ENCODE measurements around the gene STKLD1. TPM values are rescaled to one million over a fixed set of nuclear protein-coding genes. Genes with fewer than 3 reads are reported as not detected.

The STKLD1 gene
- total RNA-seq, 3 donors from 2014 or later = 0.16 to 0.42 TPM; not detected in 1

DNA sequence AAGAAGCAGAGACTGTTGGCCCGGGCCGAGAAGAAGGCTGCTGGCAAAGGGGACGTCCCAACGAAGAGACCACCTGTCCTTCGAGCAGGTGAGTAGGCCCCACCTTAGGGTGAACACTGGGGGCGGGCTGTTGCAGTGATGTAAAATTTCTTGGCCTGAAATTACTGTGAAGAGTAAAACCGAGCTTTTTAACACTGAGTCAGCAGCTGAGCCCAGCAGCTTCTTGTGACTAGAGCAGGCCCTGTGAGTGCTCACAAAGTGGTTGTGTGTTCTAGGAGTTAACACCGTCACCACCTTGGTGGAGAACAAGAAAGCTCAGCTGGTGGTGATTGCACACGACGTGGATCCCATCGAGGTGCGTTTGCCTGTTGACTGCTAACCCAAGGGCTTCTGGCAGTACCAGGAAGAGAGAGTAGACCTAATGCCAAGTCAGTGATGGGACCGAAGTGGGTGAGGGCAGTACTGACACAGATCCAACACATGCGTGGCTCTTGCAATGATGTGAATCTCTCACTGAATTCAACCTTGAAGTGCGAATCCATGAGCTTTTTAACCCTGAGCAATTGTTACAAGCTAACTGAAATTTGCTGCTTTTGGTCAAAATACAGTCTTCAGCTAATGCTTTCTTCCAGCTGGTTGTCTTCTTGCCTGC, 26.1 kb upstream of the STKLD1 start:
- H3K36me3 Mint-ChIP-seq (ENCODE audit: insufficient read depth) = peaks cover 52% of the 10 kb centered on the region

DNA sequence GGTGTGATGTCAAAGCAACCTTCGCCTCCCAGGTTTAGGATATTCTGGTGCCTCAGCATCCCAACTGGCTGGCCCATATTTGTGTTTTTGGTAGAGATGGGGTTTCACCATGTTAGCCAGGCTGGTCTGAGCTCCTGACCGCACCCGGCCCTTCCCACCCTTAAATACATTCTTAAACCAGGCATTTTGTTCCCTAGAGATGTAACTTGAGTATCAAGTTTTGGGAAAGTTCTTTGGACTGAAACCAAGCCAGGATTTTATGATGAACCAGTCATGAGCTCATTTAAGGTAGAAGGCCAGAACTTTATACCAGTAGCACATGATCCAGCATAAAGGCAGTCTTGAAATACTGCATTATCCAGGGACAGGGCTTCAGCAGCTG, 24.6 kb upstream of the STKLD1 start:
- Mint-ChIP-seq H3K36me3 (ENCODE audit: insufficient read depth) (peaks cover 48% of the 10 kb centered on the region), H3K4me1 (ENCODE audit: low read depth) (peaks cover 45% of the 10 kb centered on the region), H3K4me3 (no peak overlapping the region), H3K27me3 (ENCODE audit: low read depth) (no peaks in the 10 kb centered on the region), H3K9me3 (no peaks in the 10 kb centered on the region)
- DNase-seq = no peak
- ATAC-seq = no peak

More for the DNA sequence above, 26.1 kb upstream of the STKLD1 start:
- no peak for DNase-seq
- Mint-ChIP-seq H3K27me3 (ENCODE audit: low read depth) (no peaks in the 10 kb centered on the region), H3K9me3 (no peaks in the 10 kb centered on the region), H3K4me3 (peak overlapping the region; percentile 99), H3K4me1 (ENCODE audit: low read depth) (peaks cover 46% of the 10 kb centered on the region)
- ATAC-seq = no peak

DNA sequence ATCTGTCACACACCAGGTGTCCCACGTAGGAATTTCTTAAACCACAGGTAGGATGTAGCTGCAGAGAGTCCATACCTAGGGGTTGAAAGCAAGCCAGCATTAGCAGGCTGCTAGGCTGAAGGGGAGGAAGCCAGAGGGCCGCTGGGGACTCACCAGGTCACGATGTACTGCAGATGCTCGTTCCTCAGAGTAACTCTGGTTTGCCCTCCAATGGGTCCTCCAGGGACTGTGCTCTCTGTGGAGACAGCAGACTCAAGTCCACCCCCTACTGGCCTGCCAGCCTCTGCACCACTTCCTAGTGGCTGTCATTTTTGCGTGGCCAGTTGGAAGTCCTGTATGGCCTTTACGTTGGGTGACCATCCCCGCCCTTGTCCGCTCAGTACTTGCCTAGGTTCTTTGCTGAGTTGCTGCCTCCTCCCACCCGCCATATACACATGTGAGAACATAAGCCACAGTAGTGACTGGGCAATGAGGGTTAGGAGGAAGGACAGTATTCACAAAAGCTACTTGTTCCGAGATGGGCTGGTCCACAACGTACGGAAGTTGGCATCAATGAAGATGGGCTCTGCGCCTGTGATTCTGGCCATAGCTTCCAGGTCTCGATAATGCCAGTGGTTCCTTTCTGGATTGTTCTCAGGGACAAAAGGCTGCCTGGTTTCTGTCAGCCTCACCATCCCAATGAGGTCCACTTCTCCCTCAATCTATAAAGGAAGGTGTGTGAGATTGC, 24.1 kb upstream of the STKLD1 start:
- peak overlapping the region; percentile 8 for H3K4me3 Mint-ChIP-seq
- ATAC-seq (no peak), DNase-seq (no peak)
- H3K36me3 Mint-ChIP-seq (ENCODE audit: insufficient read depth) = peaks cover 48% of the 10 kb centered on the region
- H3K4me1 Mint-ChIP-seq (ENCODE audit: low read depth) = peaks cover 40% of the 10 kb centered on the region
- H3K9me3 Mint-ChIP-seq = no peaks in the 10 kb centered on the region
- no peaks in the 10 kb centered on the region for H3K27me3 Mint-ChIP-seq (ENCODE audit: low read depth)

DNA sequence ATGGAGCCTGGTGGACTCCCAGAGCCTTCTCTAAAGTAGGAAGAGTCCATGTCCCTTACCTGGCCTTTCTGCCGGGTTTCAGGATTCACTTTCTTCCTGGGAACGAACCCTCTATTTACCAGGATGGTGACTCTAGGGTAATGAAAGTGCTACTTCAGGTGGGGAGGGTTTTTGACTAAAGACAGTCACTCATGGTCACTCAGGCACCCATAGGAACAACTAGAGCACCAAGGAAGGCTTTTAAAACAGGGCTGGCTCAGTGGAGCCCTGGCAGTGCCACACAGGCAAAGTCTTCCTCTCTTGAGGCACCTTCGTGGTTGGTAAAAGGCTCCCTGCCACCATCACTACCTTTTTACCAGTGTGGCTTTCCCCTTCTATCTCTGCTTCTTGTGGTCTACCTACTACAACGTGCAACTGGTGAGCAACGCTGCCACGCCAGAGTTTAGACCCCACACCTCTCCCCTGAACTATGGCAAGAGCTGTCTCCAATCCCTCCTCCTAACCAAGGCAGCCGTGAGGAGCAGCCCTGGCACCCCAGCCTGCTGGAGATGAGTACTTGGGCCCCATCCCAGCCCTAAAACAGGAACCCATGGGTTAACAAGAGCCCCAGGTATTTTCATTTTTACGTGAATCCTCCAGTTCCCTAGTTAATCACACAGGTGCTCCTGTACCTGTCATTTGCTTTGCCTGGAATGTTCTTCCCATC, 23.4 kb upstream of the STKLD1 start:
- Mint-ChIP-seq H3K36me3 (ENCODE audit: insufficient read depth) (peaks cover 48% of the 10 kb centered on the region), H3K4me3 (no peak overlapping the region), H3K27me3 (ENCODE audit: low read depth) (no peaks in the 10 kb centered on the region), H3K9me3 (no peaks in the 10 kb centered on the region), H3K4me1 (ENCODE audit: low read depth) (peaks cover 44% of the 10 kb centered on the region)
- no peak for ATAC-seq
- DNase-seq = no peak

GRCh38 chr9:133353548-133353947, 22.6 kb upstream of the STKLD1 start:
- DNase-seq = no peak

GRCh38 chr9:133354766-133355165, 21.4 kb upstream of the STKLD1 start:
- ATAC-seq (no peak), DNase-seq (no peak)
- Mint-ChIP-seq H3K9me3 (no peaks in the 10 kb centered on the region), H3K4me3 (peak overlapping the region; percentile 91), H3K4me1 (ENCODE audit: low read depth) (peaks cover 49% of the 10 kb centered on the region), H3K27me3 (ENCODE audit: low read depth) (no peaks in the 10 kb centered on the region), H3K36me3 (ENCODE audit: insufficient read depth) (peaks cover 34% of the 10 kb centered on the region)

More at GRCh38 chr9:133353548-133353947, 22.6 kb upstream of the STKLD1 start:
- Mint-ChIP-seq H3K4me1 (ENCODE audit: low read depth) (peaks cover 51% of the 10 kb centered on the region), H3K9me3 (no peaks in the 10 kb centered on the region), H3K4me3 (no peak overlapping the region), H3K36me3 (ENCODE audit: insufficient read depth) (peaks cover 47% of the 10 kb centered on the region), H3K27me3 (ENCODE audit: low read depth) (no peaks in the 10 kb centered on the region)
- ATAC-seq = no peak

DNA sequence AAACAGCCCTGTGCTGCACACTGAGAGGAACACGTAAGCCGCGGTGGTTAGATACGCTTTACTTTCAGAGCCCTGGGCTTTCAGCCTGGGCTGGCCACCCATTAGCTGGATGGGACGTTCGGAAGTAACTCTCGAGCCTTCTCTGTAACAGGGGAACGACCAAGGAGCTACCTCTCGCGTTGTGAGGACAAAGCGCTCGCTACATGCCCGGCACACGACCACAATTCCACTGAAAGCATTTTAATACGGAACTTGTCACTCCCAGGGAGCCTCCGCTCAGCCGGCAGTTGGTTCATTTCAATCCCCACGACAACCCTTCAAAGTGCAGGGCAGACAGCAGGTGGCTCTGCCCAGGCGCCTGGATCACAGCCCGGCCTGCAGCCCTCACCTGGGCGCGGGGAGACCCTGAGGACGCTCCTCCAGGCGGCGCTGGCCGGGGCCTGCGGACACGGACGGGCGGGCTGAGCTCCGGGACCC, 20.2 kb upstream of the STKLD1 start:
- Mint-ChIP-seq H3K4me3 (peak overlapping the region; percentile 91), H3K4me1 (ENCODE audit: low read depth) (peaks cover 47% of the 10 kb centered on the region), H3K27me3 (ENCODE audit: low read depth) (no peaks in the 10 kb centered on the region), H3K36me3 (ENCODE audit: insufficient read depth) (peaks cover 26% of the 10 kb centered on the region), H3K9me3 (no peaks in the 10 kb centered on the region)
- ATAC-seq (peak; percentile 29), DNase-seq (no peak)

DNA sequence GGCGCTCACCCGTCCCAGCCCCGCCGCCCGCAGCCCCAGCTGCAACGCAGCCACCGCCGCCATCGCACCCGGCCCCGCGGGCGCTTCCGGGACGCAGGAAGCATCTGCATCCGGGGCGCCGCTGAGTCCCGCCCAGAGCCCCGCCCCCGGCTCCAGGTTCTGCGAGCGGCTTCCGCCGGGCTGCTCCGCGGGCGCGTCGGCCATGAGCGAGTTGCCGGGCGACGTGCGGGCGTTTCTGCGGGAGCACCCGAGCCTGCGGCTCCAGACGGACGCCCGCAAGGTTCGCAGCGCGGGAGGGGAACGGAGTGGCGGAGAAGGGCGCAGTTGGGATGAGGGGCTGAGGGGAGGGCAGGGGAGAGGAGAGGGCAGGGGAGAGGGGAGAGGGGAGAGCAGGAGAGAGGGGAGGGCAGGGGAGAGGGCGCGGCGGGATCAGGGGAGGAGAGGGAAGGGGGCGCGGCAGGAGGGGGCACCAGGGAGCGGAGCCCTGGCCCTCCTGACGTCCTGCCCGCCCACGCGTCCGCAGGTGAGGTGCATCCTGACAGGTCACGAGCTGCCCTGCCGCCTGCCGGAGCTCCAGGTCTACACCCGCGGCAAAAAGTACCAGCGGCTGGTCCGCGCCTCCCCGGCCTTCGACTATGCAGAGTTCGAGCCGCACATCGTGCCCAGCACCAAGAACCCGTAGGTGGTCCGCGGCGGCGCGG, 19.6 kb upstream of the STKLD1 start, which contains the start of the genes SURF1 and SURF2:
SURF1 (minus strand) TSS at position 97 of the 701 bp plus-strand sequence; CDS start at position 63, 34 bp downstream.
SURF2 (plus strand) TSS at position 160 of the 701 bp plus-strand sequence; CDS start at position 203, 43 bp downstream.
- Mint-ChIP-seq H3K27me3 (ENCODE audit: low read depth) (no peaks in the 10 kb centered on the region), H3K4me3 (peak within 1 kb of the TSS; percentile 91), H3K4me1 (ENCODE audit: low read depth) (peaks cover 50% of the 10 kb centered on the region), H3K9me3 (no peaks in the 10 kb centered on the region), H3K36me3 (ENCODE audit: insufficient read depth) (peaks cover 26% of the 10 kb centered on the region)
- DNase-seq (peak; percentile 87), ATAC-seq (peak; percentile 85 to 86)

GRCh38 chr9:133357656-133358055, 18.5 kb upstream of the STKLD1 start:
- H3K9me3 Mint-ChIP-seq = no peaks in the 10 kb centered on the region
- H3K4me1 Mint-ChIP-seq (ENCODE audit: low read depth) = peaks cover 51% of the 10 kb centered on the region
- ATAC-seq = no peak
- H3K27me3 Mint-ChIP-seq (ENCODE audit: low read depth) = no peaks in the 10 kb centered on the region
- DNase-seq = no peak
- H3K36me3 Mint-ChIP-seq (ENCODE audit: insufficient read depth) = peaks cover 25% of the 10 kb centered on the region
- peak overlapping the region; percentile 80 for H3K4me3 Mint-ChIP-seq

DNA sequence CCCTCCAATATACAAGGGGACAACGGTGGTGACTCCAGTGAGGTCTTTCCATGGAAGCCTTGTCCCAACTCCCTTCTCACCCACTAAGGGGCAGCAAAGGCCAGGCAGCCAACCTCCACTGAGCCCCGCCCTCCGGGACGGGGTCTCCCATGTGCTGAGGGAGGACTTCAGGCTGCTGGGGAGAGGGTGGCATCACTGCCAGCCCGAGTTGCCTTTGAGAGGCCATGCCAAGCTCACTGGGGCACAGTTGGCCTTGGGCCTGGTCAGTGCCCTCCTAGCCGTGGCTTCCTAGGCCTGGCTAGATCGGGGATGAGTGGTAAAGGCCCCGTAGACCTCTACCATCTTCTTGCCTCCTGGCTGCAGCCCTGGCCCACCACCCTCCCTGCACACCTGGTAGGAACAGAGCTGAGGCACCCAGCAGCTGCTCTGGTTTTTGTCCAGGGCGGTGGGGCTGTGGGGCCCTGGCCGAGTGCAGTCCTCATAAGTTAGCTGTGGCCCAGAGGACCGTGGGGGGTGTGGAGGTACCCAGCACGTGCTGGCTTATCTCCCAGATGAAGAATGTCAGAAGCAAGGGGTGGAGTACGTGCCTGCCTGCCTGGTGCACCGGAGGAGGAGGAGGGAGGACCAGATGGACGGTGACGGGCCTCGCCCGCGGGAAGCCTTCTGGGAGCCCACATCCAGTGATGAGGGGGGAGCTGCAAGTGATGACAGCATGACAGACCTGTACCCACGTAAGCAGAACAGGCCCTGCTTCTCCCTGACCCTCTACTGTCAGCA, 16.6 kb upstream of the STKLD1 start:
- peaks cover 49% of the 10 kb centered on the region for H3K4me1 Mint-ChIP-seq (ENCODE audit: low read depth)
- H3K27me3 Mint-ChIP-seq (ENCODE audit: low read depth) = no peaks in the 10 kb centered on the region
- H3K9me3 Mint-ChIP-seq = no peaks in the 10 kb centered on the region
- peaks cover 30% of the 10 kb centered on the region for H3K36me3 Mint-ChIP-seq (ENCODE audit: insufficient read depth)
- DNase-seq (no peak), ATAC-seq (no peak)
- no peak overlapping the region for H3K4me3 Mint-ChIP-seq

- H3K27me3 Mint-ChIP-seq (ENCODE audit: low read depth) = no peaks in the 10 kb centered on the region
- no peak for ATAC-seq
- H3K4me3 Mint-ChIP-seq = peak overlapping the region; percentile 30
- DNase-seq = no peak
- peaks cover 45% of the 10 kb centered on the region for H3K4me1 Mint-ChIP-seq (ENCODE audit: low read depth)
- peaks cover 30% of the 10 kb centered on the region for H3K36me3 Mint-ChIP-seq (ENCODE audit: insufficient read depth)
- H3K9me3 Mint-ChIP-seq = no peaks in the 10 kb centered on the region
Measured at GRCh38 chr9:133360400-133361393, 15.5 kb upstream of the STKLD1 start.

DNA sequence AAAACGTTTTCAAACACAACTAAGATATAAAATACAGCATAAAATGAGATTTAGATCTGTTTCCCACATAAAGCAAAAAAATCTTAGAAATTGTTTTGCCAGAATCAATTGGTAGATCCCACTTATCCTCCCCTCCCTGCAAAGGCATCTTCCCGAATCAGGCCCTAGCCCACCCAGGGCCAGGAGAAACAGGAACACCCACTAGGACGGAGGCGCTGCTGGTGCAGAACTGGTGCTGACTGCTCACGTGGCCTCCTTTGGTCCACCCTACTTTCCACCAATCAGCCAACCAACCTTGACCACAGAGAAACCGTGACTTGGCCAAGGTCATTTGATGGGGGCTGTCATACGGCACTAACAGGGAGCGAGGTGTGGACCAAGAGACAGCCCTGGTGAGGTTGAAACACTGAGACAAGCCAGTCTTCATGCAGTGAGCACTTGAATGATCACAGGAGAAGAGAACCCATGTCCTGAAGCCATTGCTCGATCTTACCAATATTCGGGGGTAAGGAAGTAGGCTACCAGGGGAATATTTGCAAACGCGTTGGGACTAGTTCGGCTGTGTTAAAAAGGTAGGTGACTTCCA, 14.6 kb upstream of the STKLD1 start:
- Mint-ChIP-seq H3K9me3 (no peaks in the 10 kb centered on the region), H3K4me1 (ENCODE audit: low read depth) (peaks cover 49% of the 10 kb centered on the region), H3K4me3 (no peak overlapping the region), H3K27me3 (ENCODE audit: low read depth) (no peaks in the 10 kb centered on the region), H3K36me3 (ENCODE audit: insufficient read depth) (peaks cover 33% of the 10 kb centered on the region)
- ATAC-seq = no peak
- no peak for DNase-seq

Data from activated T-cell treated with anti-CD3 and anti-CD28 coated beads, Interleukin-2, amount 50 U/mL, for 4 hours (primary cell).